ENCODE data around the gene TXNDC2. TPM values are rescaled to one million over a fixed set of nuclear protein-coding genes. Genes with fewer than 3 reads are reported as not detected.

The TXNDC2 gene
- total RNA-seq, 1 experiment from 2014 or later: 0.28 TPM

DNA sequence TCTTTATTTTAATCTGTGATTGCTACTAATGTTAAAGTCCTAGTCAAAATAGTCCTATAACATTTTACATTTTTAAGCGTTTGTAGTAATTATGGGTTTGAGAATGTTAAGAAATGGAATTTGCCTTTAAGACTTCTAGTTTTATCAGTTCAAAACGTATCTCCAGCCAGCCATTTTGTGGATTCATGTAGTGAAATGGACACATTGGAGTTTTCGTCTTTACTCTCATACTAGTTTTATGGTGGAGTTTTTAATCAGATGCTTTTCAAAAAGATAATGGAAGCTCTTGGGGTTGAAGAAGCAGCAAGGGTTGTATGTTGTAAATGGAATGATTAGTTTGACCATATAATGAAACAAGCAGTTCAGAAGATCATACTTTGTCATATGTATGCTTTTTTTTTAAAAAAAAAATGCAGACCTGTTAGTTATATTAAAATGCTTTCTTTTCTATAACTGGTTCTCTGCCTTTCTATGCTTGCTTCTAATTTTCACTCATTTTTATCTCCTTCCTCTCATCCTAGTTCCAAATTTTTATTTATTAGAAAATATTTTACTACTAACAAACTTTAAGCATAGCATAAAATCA, 44.6 kb downstream of the TXNDC2 start:
- no peak for DNase-seq
- Mint-ChIP-seq H3K4me1 (peaks cover 30 to 50% of the 10 kb centered on the region in 2 experiments), H3K36me3 (ENCODE audit: insufficient read depth in 1 of 3, low read depth in 3 of 3) (peaks cover 2 to 30% (median 11%) of the 10 kb centered on the region in 3 experiments; a peak in 5 of 7 replicates), H3K27ac (no peak overlapping the region), H3K9me3 (no peaks in the 10 kb centered on the region), H3K27me3 (ENCODE audit: low read depth) (no peaks in the 10 kb centered on the region), H3K4me3 (no peak overlapping the region)
- no peaks in the 10 kb centered on the region for H4K20me1 ChIP-seq (ENCODE audit: control insufficient read depth, insufficient read depth, insufficient read length)
- no peak overlapping the region for H2BK5ac ChIP-seq (ENCODE audit: insufficient read length, low read length)
- no peaks in the 10 kb centered on the region for H3K9me3 ChIP-seq (ENCODE audit: control insufficient read depth, low read depth, low read length)
- H2BK20ac ChIP-seq (ENCODE audit: low read depth, low read length, poor library complexity, severe bottlenecking): no peak overlapping the region
- peaks cover 14% of the 10 kb centered on the region for H3K79me1 ChIP-seq (ENCODE audit: insufficient read depth, low read depth, low read length, poor library complexity, severe bottlenecking)
- no peak overlapping the region for H4K5ac ChIP-seq (ENCODE audit: insufficient read length, low read depth, low read length)
- H3T11ph ChIP-seq (ENCODE audit: low read length): no peak overlapping the region
- no peaks in the 10 kb centered on the region; the same call in 1 of the 2 replicates for H3K4me1 ChIP-seq (ENCODE audit: insufficient read depth, low read length)
- no peak overlapping the region for H2BK15ac ChIP-seq (ENCODE audit: low read depth, low read length)
- H3K27me3 ChIP-seq (ENCODE audit: insufficient read depth, low read length): no peaks in the 10 kb centered on the region
- H3K9ac ChIP-seq (ENCODE audit: extremely low read depth, insufficient read length, low read length): no peak overlapping the region
- no peak overlapping the region for H3K18ac ChIP-seq (ENCODE audit: insufficient read length, low read depth, low read length)
- H3K23me2 ChIP-seq (ENCODE audit: insufficient read length, low read depth, low read length, poor library complexity, severe bottlenecking): no peaks in the 10 kb centered on the region
- H3K4ac ChIP-seq (ENCODE audit: low read depth, low read length): no peak overlapping the region
- H3K23ac ChIP-seq (ENCODE audit: insufficient read length, low read depth, low read length): no peak overlapping the region
- no peak overlapping the region for H3K14ac ChIP-seq (ENCODE audit: insufficient read depth, low read length)
- no peak overlapping the region for H2BK120ac ChIP-seq (ENCODE audit: low read depth, low read length, poor library complexity, severe bottlenecking)
- H4K8ac ChIP-seq (replicated peaks; ENCODE audit: insufficient read length, low read depth, low read length): no peak overlapping the region
- no peak overlapping the region for H4K91ac ChIP-seq (ENCODE audit: insufficient read length, low read depth, low read length)
- H3K4me2 ChIP-seq (ENCODE audit: insufficient read depth, insufficient read length, low read length): no peak overlapping the region
- no peak overlapping the region for H3K56ac ChIP-seq (ENCODE audit: insufficient read length, low read depth, low read length)
- H3K79me2 ChIP-seq (ENCODE audit: insufficient read depth, low read length): peaks cover 18% of the 10 kb centered on the region
- no peak overlapping the region for H3K27ac ChIP-seq (ENCODE audit: insufficient read length, low read depth, low read length)
- no peak overlapping the region for H2BK12ac ChIP-seq (ENCODE audit: insufficient read length, low read depth, low read length)
- WGBS (ENCODE audit: extremely low coverage, insufficient read length, low lambda C conversion rate): no CpG with 5 or more reads among the region's 3 CpGs
- no peak overlapping the region for H2AFZ ChIP-seq (ENCODE audit: low read length)
- TF ChIP-seq, protein P1, sequence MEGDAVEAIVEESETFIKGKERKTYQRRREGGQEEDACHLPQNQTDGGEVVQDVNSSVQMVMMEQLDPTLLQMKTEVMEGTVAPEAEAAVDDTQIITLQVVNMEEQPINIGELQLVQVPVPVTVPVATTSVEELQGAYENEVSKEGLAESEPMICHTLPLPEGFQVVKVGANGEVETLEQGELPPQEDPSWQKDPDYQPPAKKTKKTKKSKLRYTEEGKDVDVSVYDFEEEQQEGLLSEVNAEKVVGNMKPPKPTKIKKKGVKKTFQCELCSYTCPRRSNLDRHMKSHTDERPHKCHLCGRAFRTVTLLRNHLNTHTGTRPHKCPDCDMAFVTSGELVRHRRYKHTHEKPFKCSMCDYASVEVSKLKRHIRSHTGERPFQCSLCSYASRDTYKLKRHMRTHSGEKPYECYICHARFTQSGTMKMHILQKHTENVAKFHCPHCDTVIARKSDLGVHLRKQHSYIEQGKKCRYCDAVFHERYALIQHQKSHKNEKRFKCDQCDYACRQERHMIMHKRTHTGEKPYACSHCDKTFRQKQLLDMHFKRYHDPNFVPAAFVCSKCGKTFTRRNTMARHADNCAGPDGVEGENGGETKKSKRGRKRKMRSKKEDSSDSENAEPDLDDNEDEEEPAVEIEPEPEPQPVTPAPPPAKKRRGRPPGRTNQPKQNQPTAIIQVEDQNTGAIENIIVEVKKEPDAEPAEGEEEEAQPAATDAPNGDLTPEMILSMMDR (conservative IDR thresholded peaks at IDR 0.05): no peak
- H2AK5ac ChIP-seq (ENCODE audit: insufficient read length, low read length): no peak overlapping the region

All from H9 (cell line).